ENCODE data around the gene RBBP4.

RBBP4 gene

GRCh38 chr1:32719681-32720275 is 68.8 kb downstream of the RBBP4 start:
- no peak for DNase-seq (ENCODE audit: low read depth)

GRCh38 chr1:32724678-32725614 is 73.9 kb downstream of the RBBP4 start:
- peak; percentile 70 for DNase-seq (ENCODE audit: low read depth)

- no peak for DNase-seq (ENCODE audit: low read depth)
These were observed 74.6 kb downstream of the RBBP4 start for GRCh38 chr1:32725615-32725982.

- DNase-seq (ENCODE audit: low read depth): no peak
These were observed 76.9 kb downstream of the RBBP4 start for GRCh38 chr1:32727876-32728275.

GRCh38 chr1:32728413-32729077 is 77.5 kb downstream of the RBBP4 start:
- no peak for DNase-seq (ENCODE audit: low read depth)

GRCh38 chr1:32729254-32730046 is 78.4 kb downstream of the RBBP4 start:
- no peak for DNase-seq (ENCODE audit: low read depth)

GRCh38 chr1:32733582-32734321 is 82.7 kb downstream of the RBBP4 start:
- no peak for DNase-seq (ENCODE audit: low read depth)
